ENCODE measurements around the gene MICALL1.

Gene MICALL1

DNA sequence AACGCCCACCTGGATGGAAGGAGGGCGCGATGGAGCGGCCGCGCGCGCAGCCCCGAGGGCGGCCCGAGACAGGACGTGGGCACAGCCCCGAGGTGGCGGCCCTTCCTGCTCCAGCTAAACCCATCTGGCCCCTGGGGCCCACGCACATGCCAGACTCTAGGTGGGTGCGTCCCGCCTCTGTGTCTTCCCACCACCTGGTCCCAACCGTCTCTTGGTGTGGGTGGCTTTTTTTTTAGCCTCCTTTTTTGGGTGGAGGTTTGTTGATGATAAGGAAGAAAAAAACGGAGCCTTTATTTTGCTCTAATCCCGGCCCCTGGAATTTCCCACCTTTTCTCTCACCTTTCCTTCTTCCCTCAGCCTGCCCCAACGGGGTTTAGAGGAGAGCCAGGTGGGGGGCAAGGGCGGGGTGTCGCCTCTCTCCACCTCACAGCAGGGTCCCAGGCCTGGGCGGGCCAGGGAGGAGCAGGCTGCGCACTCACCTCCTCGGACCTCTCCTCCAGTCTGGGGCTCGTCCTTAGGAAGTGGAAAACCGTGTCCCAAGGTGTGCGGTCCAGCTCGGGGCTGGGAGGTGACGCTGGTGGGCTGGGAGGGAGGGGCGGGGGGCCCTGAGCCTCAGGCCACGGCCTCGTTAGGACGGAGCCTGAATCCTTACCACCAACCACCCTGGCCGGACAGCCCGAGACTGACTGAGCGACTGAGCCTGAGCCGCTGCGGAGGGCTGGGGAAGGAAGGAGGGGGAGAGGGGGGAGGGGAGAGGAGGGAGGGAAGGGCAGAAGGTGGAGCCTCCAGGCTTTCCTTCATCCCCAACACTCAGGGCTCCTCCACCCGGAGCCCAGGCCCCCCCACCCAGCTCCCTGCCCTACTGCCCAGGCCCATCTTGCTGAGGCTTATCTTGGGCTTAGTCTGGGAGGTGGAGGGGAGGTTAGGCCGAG is 78.0 kb downstream of the MICALL1 start, which contains the start of gene SOX10:
Gene SOX10, minus strand, starts transcription at position 696 of the 932 bp plus-strand sequence. CDS start 771 bp downstream, outside the sequence.
- no peak for DNase-seq

DNA sequence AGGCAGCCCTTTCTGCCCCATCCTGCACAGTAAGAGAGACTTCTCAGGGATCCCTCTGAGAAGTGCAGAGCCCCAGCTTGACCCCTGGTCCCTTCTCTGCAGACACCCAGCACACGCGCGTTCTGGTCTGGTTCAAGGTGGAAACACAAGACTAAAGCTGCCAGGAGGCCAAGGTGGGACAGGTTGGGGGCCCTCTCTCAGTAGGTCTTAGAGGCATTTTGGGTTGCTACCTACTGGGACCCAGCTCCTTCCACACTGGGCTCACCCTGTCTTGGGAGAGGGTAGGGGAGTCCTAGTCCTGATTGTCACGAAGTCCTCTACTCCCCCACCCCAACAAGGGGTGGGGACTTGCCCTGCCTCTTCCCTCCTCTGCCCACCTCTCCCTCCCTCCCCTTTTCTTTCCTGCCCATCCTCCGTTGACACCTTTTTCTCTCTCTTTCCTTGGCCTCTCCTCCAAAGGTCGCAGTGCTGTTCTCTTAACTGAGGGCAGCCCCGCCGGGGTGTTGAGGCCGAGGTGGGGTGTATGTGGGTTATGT is 79.0 kb downstream of the MICALL1 start:
- DNase-seq, result no peak

- DNase-seq, result no peak
Observed at GRCh38 chr22:37985751-37986281, 79.7 kb downstream of the MICALL1 start.

- no peak for DNase-seq
Observed at GRCh38 chr22:37986371-37986770, 80.3 kb downstream of the MICALL1 start.

- DNase-seq, result no peak
Observed at GRCh38 chr22:37989146-37990045, 83.3 kb downstream of the MICALL1 start.

- DNase-seq, result no peak
Observed at GRCh38 chr22:37990301-37990700, 84.2 kb downstream of the MICALL1 start.

DNA sequence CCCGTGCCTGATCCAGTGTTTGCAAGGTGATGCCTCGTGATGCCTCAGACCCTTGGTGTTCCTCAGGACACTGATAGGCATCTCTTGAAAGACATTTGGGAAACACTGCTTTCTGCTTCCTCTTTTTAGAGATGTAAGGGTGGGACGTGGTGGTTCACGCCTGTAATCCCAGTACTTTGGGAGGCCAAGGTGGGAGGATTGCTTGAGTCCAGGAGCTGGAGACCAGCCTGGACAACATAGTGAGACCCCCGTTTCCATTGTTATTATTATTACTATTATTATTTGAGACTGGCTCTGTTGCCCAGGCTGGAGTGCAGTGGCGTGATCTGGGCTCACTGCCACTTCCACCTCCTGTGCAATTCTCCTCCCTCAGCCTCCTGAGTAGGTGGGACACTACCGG is 84.8 kb downstream of the MICALL1 start:
- DNase-seq, result no peak

DNA sequence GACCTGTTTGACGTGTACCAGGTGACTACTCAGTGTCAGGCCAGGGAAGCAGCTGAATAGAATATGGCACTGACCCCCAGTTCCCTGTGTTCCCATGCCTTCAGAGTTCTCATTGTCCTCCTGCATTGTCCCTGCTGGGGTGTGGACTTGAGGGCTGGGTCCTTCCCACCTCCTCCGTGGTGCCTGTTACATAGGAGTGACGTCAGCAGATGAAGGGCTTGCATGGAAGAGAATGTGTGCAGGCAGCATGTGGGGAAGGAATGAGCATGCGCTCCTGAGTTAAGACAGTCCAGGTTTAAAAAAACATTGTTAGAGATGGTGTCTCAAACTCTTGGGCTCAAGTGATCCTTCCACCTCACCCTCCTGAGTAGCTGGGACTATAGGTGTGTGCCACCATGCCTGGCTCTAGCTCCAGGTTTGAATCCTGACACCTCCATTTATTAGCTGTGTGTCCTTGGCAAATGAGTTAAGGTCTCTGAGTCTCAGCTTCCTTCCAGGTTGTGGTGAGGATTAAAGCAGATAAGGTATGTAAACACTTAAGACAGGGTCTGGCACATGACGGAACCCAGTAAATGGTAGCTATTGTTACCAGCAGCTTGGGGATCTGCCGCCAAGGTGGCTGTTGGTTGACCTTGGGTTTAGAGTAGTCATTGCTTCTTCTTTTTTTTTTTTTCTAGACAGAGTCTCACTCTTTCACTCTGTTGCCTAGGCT is 85.8 kb downstream of the MICALL1 start:
- no peak for DNase-seq
